Stimulated activated CD8-positive, alpha-beta memory T cell treated with anti-CD3 and anti-CD28 coated beads, Interleukin-7, amount 100 ng/mL, for 1 hour (primary cell): ENCODE data around the gene ADAM17.
"Not testable (repeated sequence)": the region's sequence is repeated elsewhere in the genome, so short reads cannot be mapped to it uniquely, and the experiment has no call there.

Experiments used
- DNase-seq, 2 donors: peaks; one replicate each; pipeline ENCODE4 v3.0.0-alpha.2; 2020; ENCODE audit warnings: low read depth in 2 of 2

The ADAM17 gene

GRCh38 chr2:9565436-9566153 lies 10.0 kb upstream of the ADAM17 start:
- no peak for DNase-seq

- DNase-seq: no peak
Observed at GRCh38 chr2:9560628-9561027, 5.0 kb upstream of the ADAM17 start.

GRCh38 chr2:9558948-9559381 lies 3.3 kb upstream of the ADAM17 start:
- DNase-seq: no peak

DNA sequence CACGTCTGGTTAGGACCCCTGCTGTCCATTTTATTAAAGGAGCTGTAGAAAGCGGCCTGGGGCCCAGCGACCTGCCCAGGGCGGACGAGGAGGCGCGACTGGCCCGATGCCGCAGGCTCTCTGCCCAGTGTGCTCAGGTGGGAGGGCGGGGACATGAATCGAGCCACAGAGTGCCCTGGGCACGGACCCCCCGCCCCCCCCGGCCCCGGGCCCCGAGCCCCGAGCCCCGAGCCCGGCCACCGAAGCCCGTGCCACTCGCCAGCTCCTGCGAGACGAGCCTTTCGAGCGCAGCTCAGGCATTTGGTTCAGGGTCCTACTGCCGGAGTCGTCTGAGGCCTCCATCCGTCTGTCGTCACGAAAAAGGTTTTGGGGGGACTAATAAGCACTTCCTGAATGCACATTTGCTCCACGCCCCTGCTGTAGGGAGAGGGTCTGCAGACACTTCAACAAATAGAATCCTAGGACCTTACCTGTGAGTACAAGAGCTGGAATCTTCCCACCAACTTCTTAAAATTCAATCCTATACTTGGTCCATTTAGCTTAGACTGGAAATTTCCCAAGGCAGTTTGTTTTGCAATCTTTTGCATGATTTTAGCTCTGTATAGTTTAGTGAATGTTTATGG lies 602 bp upstream of the ADAM17 start:
- no peak for DNase-seq

- DNase-seq: no peak
Observed at GRCh38 chr2:9554921-9555296, 721 bp downstream of the ADAM17 start.

GRCh38 chr2:9552219-9553178 lies 3.1 kb downstream of the ADAM17 start:
- no peak for DNase-seq

- not testable (repeated sequence) for DNase-seq
Observed at GRCh38 chr2:9550859-9551391, 4.7 kb downstream of the ADAM17 start.

- DNase-seq: no peak
Observed at GRCh38 chr2:9549420-9549819, 6.2 kb downstream of the ADAM17 start.

GRCh38 chr2:9548506-9548905 lies 7.1 kb downstream of the ADAM17 start:
- no peak for DNase-seq

DNA sequence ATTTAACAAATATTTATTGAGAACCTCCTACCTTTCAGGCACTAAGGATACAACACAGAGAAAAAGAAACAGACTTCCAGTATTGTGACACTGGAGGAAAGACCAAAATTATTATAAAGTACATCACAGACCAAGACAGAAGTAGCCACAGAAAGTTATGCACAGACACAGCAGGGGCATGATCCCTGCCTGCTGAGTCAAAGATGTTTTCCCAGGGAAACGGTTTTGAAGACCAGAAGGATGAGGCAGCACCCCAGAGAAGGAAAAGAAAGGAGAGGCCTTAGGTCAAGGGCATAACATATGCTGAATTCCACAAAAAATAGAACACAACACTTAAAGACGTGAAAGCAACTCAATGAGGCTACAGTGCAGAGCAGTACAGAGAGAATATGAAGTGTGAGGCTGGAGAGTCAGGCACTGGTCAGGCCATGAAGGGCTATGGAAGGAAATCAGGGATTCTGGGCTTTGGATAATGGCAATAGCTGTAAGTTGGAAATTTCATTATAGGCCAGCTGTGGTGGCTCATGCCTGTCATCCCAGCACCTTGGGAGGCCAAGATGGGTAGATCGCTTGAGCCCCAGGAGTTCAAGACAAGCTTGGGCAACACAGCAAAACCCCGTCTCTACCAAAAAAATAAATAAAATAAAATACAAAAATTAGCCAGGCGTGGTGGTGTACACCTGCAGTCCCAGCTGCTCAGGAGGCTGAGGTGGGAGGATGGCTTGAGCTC lies 8.2 kb downstream of the ADAM17 start:
- DNase-seq: no peak

DNA sequence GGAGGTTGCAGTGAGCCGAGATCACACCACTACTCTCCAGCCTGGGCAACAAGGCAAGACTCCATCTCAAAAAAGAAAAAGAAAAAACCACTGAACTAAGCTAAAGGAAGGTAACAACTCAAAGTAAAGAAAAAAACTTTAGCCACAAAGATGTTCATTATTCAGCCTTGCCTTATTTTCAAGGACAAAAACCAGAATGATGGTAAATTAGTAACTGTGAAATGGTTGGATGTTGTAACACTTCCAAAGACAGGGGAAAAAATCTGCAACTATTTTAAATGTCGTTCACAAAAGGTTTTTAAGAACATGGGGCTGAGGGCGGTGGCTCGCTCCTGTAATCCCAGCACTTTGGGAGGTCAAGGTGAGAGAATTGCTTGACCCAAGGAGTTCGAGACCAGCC lies 10.1 kb downstream of the ADAM17 start:
- no peak for DNase-seq

DNA sequence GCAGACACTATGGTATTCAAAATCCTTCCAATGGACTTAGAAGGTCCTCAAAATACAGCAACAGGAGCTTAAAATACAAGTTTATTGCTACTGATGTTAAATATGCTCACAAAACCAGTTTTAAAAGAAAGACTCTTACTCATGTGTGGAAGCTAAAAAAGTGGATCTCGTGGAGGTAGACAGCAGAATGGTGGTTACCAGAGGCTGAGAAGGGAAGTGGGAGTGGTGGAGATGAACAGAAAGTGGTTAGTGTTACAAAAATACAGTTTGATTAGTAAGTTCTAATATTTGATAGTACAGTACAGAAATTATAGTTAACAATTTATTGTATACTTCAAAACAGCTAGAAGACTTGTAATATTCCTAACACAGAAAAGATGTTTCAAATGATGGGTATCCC lies 12.1 kb downstream of the ADAM17 start:
- DNase-seq: no peak

GRCh38 chr2:9539531-9539930 lies 16.1 kb downstream of the ADAM17 start:
- DNase-seq: no peak

- no peak for DNase-seq
Observed at GRCh38 chr2:9538000-9538507, 17.6 kb downstream of the ADAM17 start.

- DNase-seq: no peak
Observed at GRCh38 chr2:9536504-9536903, 19.1 kb downstream of the ADAM17 start.

GRCh38 chr2:9535177-9535576 lies 20.5 kb downstream of the ADAM17 start:
- no peak for DNase-seq

GRCh38 chr2:9533663-9534062 lies 22.0 kb downstream of the ADAM17 start:
- no peak for DNase-seq

DNA sequence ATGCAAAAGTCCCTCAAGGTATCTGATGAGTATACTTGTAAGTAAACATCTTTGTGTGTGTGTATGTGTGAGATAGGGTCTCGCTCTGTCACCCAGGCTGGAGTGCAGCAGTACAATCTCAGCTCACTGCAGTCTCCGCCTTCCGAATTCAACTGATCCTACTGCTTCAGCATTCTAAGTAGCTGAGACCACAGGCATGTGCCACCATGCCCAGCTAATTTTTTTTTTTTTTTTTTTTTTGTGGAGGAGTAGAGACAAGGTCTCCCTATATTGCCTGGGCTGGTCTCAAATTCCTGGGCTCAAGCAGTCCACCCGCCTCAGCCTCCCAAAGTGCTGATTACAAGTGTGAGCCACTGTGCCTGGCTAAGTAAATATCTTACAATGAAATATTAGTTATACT lies 23.2 kb downstream of the ADAM17 start:
- DNase-seq: no peak

DNA sequence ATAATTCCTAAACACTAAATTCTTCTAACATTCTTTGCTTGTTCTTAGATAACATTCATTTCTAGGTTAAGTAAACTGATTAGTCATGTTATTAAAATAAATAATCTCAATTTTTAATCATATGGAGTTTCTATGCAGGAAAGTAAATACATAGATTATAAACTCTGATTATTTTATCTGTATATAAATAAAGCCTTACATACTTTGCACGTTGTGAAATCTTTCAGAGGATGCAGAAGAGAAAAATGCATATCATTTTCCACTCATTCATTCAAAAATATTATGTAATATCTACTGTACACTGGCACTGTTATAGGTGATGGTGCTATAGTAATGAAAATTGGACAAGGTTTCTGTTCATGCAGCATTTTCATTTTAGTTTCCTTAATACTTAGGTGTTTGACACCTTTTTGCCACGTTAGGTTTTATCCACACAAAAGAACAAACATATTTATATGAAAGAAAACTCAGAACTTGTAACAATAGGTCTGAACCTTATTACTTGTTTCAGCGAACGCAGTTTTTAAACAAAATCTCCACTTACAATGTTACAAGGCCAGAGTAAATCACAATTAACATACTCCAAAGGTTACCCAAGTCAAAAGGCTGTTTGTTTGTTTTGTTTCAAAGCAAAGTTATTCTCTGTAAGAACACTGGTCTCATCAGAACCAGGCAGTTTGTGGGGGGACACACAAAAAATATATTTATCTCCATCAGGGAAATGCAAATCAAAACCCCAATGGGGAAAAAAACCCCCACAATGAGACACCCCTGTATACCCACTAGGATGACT lies 27.4 kb downstream of the ADAM17 start:
- no peak for DNase-seq

GRCh38 chr2:9525266-9525665 lies 30.4 kb downstream of the ADAM17 start:
- DNase-seq: no peak

GRCh38 chr2:9524291-9524690 lies 31.3 kb downstream of the ADAM17 start:
- DNase-seq: no peak
